ENCODE results near the gene NHLRC2. TPM values are rescaled to one million over a fixed set of nuclear protein-coding genes. Genes with fewer than 3 reads are reported as not detected.

NHLRC2 gene, protein sequence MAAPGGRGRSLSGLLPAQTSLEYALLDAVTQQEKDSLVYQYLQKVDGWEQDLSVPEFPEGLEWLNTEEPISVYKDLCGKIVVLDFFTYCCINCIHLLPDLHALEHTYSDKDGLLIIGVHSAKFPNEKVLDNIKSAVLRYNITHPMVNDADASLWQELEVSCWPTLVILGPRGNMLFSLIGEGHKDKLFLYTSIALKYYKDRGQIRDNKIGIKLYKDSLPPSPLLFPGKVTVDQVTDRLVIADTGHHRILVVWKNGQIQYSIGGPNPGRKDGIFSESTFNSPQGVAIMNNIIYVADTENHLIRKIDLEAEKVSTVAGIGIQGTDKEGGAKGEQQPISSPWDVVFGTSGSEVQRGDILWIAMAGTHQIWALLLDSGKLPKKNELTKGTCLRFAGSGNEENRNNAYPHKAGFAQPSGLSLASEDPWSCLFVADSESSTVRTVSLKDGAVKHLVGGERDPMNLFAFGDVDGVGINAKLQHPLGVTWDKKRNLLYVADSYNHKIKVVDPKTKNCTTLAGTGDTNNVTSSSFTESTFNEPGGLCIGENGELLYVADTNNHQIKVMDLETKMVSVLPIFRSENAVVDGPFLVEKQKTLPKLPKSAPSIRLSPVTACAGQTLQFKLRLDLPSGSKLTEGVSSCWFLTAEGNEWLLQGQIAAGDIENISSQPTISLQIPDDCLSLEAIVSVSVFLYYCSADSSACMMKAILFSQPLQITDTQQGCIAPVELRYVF
- total RNA-seq (2016; rRNA removed; fragmentation: Illumina TruSeq; extraction: Trizol) (12.7 and 18.4 TPM in 2 replicates), polyA plus RNA-seq (2011; rRNA removed) (6.3 and 7.6 TPM in 2 replicates), polyA minus RNA-seq (2011; rRNA and poly(A)+ RNA removed; ENCODE audit: low replicate concordance) (11.1 and 17.8 TPM in 2 replicates), Bru-seq, nascent RNA (percentile 87 among the genes with signal in this experiment), BruChase-seq, experiment 1, labeled RNA remaining after a 6-hour chase (percentile 88 among the genes with signal in this experiment), BruChase-seq, experiment 2, labeled RNA remaining after a 2-hour chase (percentile 88 among the genes with signal in this experiment)
- 1.7 and 1.9 TPM in 2 replicates for total RNA-seq (2016; cell fraction: cytosol; rRNA removed; fragmentation: Illumina TruSeq; extraction: Trizol; ENCODE audit: low read depth)
- total RNA-seq (2016; cell fraction: insoluble cytoplasmic fraction; rRNA removed; fragmentation: Illumina TruSeq; extraction: Trizol): 13.8 and 16.6 TPM in 2 replicates
- total RNA-seq (2016; cell fraction: membrane; rRNA removed; fragmentation: Illumina TruSeq; extraction: Trizol): 4.3 and 4.9 TPM in 2 replicates
- 21.4 and 21.7 TPM in 2 replicates for total RNA-seq (2016; cell fraction: nucleus; rRNA removed; fragmentation: Illumina TruSeq; extraction: Trizol)
- 2.9 and 4.4 TPM in 2 replicates for polyA plus RNA-seq (2011; cell fraction: cytosol; rRNA removed)
- polyA plus RNA-seq (2011; cell fraction: nucleus; rRNA removed): 5.1 and 7.6 TPM in 2 replicates
- polyA plus RNA-seq (2012): 4.1 and 5.2 TPM in 2 replicates
- 0.65 and 0.72 TPM in 2 replicates for polyA plus RNA-seq (2016; cell fraction: cytosol; fragmentation: Illumina TruSeq; extraction: Trizol; ENCODE audit: low read depth)
- 9.7 and 10.2 TPM in 2 replicates for polyA plus RNA-seq (2016; cell fraction: insoluble cytoplasmic fraction; fragmentation: Illumina TruSeq; extraction: Trizol; ENCODE audit: low read depth)
- 1.9 and 2.0 TPM in 2 replicates for polyA plus RNA-seq (2016; cell fraction: membrane; fragmentation: Illumina TruSeq; extraction: Trizol; ENCODE audit: low read depth)
- 11.2 and 12.0 TPM in 2 replicates for polyA plus RNA-seq (2016; cell fraction: nucleus; fragmentation: Illumina TruSeq; extraction: Trizol; ENCODE audit: insufficient read depth, low read depth)
- 12.8 and 14.4 TPM in 2 replicates for polyA minus RNA-seq (2011; cell fraction: cytosol; rRNA and poly(A)+ RNA removed)
- 48.7 and 50.2 TPM in 2 replicates for polyA minus RNA-seq (2011; cell fraction: nucleus; rRNA and poly(A)+ RNA removed)
- long read RNA-seq, experiment 1, full-length matches to known transcripts: 2 of 11 reads
- long read RNA-seq, experiment 1, partial matches to known transcripts: 9 of 11 reads
- long read RNA-seq, experiment 1, other reads (novel, unspliced or antisense): 0 of 11 reads
- long read RNA-seq, experiment 2, full-length matches to known transcripts: 2 of 10 reads
- long read RNA-seq, experiment 2, partial matches to known transcripts: 1 of 10 reads
- long read RNA-seq, experiment 2, other reads (novel, unspliced or antisense): 7 of 10 reads

DNA sequence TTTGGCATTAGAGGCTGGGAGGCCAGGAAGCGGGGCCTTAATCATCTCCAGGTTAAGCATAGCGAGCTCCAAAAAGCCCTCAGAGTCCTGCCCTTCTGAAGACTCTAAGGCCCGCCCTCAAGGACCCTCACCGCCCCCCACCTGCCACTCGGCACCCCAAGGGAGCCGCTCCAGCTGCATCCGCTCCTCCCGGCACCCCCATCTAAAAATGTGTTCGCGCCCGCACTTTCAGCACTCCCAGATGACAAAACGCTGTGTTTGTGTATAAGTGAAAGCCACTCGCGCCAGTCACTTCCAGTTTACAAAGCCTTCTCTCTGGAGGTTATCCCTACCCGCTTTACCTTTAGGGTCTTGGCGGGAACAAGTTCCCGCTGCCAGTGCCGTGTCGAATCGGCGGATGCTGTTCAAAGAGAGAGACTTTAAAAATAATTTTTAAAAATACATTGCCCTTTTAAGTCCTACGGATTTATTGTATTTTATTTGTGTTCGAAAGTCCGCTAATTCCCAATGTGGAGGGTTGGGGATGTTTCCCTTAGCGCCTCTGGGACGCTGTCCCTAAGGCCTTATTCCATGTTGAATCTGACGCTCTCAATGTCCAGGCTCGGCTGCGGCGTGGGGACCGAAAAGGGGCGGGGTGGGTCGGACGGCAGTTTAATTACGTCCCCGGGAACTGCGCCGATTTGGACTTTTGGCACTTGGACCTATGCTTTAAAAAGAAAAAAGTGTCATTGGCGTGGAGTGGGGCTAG lies at the start of gene NHLRC2, which contains the start of gene DCLRE1A:
Gene NHLRC2 (plus strand): TSS at position 649 of the 748 bp plus-strand sequence. CDS start 212 bp downstream, outside the sequence.
Gene DCLRE1A (minus strand): TSS at position 70 of the 748 bp plus-strand sequence. CDS start 900 bp downstream, outside the sequence.
- BruUV-seq (replicated peaks): no TSS peak
- intact Hi-C loops (cut with micrococcal nuclease; ENCODE audit: unreplicated experiment): no loop called here
- POLR2A ChIA-PET: no interaction called here
- Histone ChIP-seq H3K4me1 (ENCODE audit: insufficient read depth, low read length) (peaks cover 42% of the 10 kb centered on the region), H2AFZ (ENCODE audit: low read length) (peak within 1 kb of the TSS; percentile 75), H3K27me3 (ENCODE audit: control insufficient read depth in 1 of 2, insufficient read depth in 2 of 2, low read length in 2 of 2) (no peaks in the 10 kb centered on the region; a peak in 1 of 5 replicates), H3K4me3 (replicated peaks in 1 of 3; ENCODE audit: insufficient read depth in 1 of 3, low read depth in 2 of 3, low read length in 3 of 3) (peak within 1 kb of the TSS; percentile 92 to 98 (median 92)), H3K27ac (ENCODE audit: extremely low read length, insufficient read depth, low read length) (peak within 1 kb of the TSS; percentile 94), H3K9me3 (ENCODE audit: low read length) (no peaks in the 10 kb centered on the region), H3K9ac (ENCODE audit: insufficient read depth, low read depth, low read length) (peak within 1 kb of the TSS; percentile 97), H3K4me2 (ENCODE audit: low read depth, low read length) (peak within 1 kb of the TSS; percentile 86), H4K20me1 (ENCODE audit: insufficient read depth, low read length) (no peaks in the 10 kb centered on the region), H3K36me3 (replicated peaks in 1 of 2; ENCODE audit: control insufficient read depth in 1 of 2, insufficient read depth in 2 of 2, low read length in 2 of 2) (peaks cover 0 to 3% of the 10 kb centered on the region in 2 experiments; a peak in 1 of 5 replicates), H3K79me2 (ENCODE audit: insufficient read depth, low read length) (peaks cover 36% of the 10 kb centered on the region)
- CTCF ChIA-PET (ENCODE audit: low intra/inter-chr PET ratio, low total read pairs): no interaction called here
- ATAC-seq (peak; percentile 89), FAIRE-seq (no peak), DNase-seq (ENCODE audit: low spot score) (peak; percentile 68)
- in situ Hi-C loops (cut with HindIII; ENCODE audit: extremely low pct_ligation_motif_present, low pct_unique_long_range_greater_than_20kb): no loop called here
- WGBS (ENCODE audit: low lambda C conversion rate): 1% methylated on average over 38 of the region's 39 CpGs
- TF ChIP-seq ZBTB10 (CRISPR knock-in tag; IDR thresholded peaks at IDR 0.05; ENCODE audit: borderline replicate concordance) (peak; percentile 79; the same call in 1 of the 2 replicates), MED13 (CRISPR knock-in tag; IDR thresholded peaks at IDR 0.05) (no peak), ZNF670 (CRISPR knock-in tag; IDR thresholded peaks at IDR 0.05; ENCODE audit: borderline replicate concordance) (no peak), HNRNPH1 (optimal IDR thresholded peaks at IDR 0.05; ENCODE audit: low read depth, low read length) (peak; percentile 81), CREB1 (IDR thresholded peaks at IDR 0.05) (no peak), CREB1 (CRISPR knock-in tag; IDR thresholded peaks at IDR 0.05) (peak; percentile 47; the same call in 1 of the 2 replicates), ASH2L (IDR thresholded peaks at IDR 0.05; ENCODE audit: insufficient read length, low read depth, low read length) (peak; percentile 99), ARID2 (CRISPR knock-in tag; IDR thresholded peaks at IDR 0.05; ENCODE audit: borderline replicate concordance) (no peak), ZNF710 (CRISPR knock-in tag; IDR thresholded peaks at IDR 0.05; ENCODE audit: borderline replicate concordance) (peak; percentile 43; the same call in 1 of the 2 replicates)
